NCI-H2227 treated with DMSO at 0.1 percent for 48 hours (cell line): ENCODE measurements around the gene GNAT3.

Experiments used
- DNase-seq: peaks from one replicate; lab custom pipeline; 2025; lab: John Stamatoyannopoulos, UW

The GNAT3 gene

GRCh38 chr7:80463272-80463920 lies 48.5 kb downstream of the GNAT3 start:
- DNase-seq = no peak

- DNase-seq = no peak
These were observed 51.0 kb downstream of the GNAT3 start for GRCh38 chr7:80460857-80461256.

- DNase-seq = no peak
These were observed 51.9 kb downstream of the GNAT3 start for GRCh38 chr7:80459776-80460510.

GRCh38 chr7:80458822-80459725 lies 52.8 kb downstream of the GNAT3 start:
- DNase-seq = no peak

GRCh38 chr7:80453699-80454340 lies 58.0 kb downstream of the GNAT3 start:
- DNase-seq = peak; percentile 54

- DNase-seq = no peak
These were observed 61.1 kb downstream of the GNAT3 start for GRCh38 chr7:80450621-80451308.

- no peak for DNase-seq
These were observed 62.0 kb downstream of the GNAT3 start for GRCh38 chr7:80449836-80450235.

GRCh38 chr7:80445351-80445750 lies 66.5 kb downstream of the GNAT3 start:
- no peak for DNase-seq

- DNase-seq = no peak
These were observed 67.1 kb downstream of the GNAT3 start for GRCh38 chr7:80444811-80445210.

- DNase-seq = no peak
These were observed 68.5 kb downstream of the GNAT3 start for GRCh38 chr7:80443325-80443724.

- DNase-seq = no peak
These were observed 71.0 kb downstream of the GNAT3 start for GRCh38 chr7:80440883-80441282.

GRCh38 chr7:80439894-80440821 lies 71.7 kb downstream of the GNAT3 start:
- DNase-seq = no peak

GRCh38 chr7:80435521-80435920 lies 76.3 kb downstream of the GNAT3 start:
- no peak for DNase-seq

- no peak for DNase-seq
These were observed 77.8 kb downstream of the GNAT3 start for GRCh38 chr7:80434047-80434446.

- no peak for DNase-seq
These were observed 79.7 kb downstream of the GNAT3 start for GRCh38 chr7:80432166-80432565.

GRCh38 chr7:80429181-80429580 lies 82.7 kb downstream of the GNAT3 start:
- DNase-seq = no peak

GRCh38 chr7:80428161-80429054 lies 83.5 kb downstream of the GNAT3 start:
- DNase-seq = peak; percentile 81

GRCh38 chr7:80427218-80427617 lies 84.6 kb downstream of the GNAT3 start:
- DNase-seq = no peak

GRCh38 chr7:80420876-80421275 lies 91.0 kb downstream of the GNAT3 start:
- no peak for DNase-seq
